ENCODE results near the gene CCDC9B. TPM values are rescaled to one million over a fixed set of nuclear protein-coding genes. Genes with fewer than 3 reads are reported as not detected.
A peak's percentile ranks its signal among the peaks of the same experiment; 100 is the strongest.

The CCDC9B gene
- total RNA-seq, 1 experiment from 2014 or later, result 1.4 TPM

GRCh38 chr15:40340038-40340739, 550 bp downstream of the CCDC9B start:
- DNase-seq (ENCODE audit: low spot score), result no peak
- peaks cover 5% of the 10 kb centered on the region for H3K27me3 Mint-ChIP-seq (ENCODE audit: low read depth)
- no peak for ATAC-seq
- POLR2A ChIA-PET, result interaction anchor here (0.9 to 1.6 kb wide), 3 partner anchors 17 to 43 kb away, joined by 3 to 4 read pairs (median 3); partner anchors contain the start of genes INAFM2 and KNSTRN
- peaks cover 38% of the 10 kb centered on the region for H3K4me1 Mint-ChIP-seq
- H3K36me3 Mint-ChIP-seq, result no peaks in the 10 kb centered on the region
- H3K9me3 Mint-ChIP-seq, result no peaks in the 10 kb centered on the region
- no peak overlapping the region for H3K4me3 Mint-ChIP-seq
- H3K27ac Mint-ChIP-seq, result no peak overlapping the region
- TF ChIP-seq ZNF396 (CRISPR knock-in tag; IDR thresholded peaks at IDR 0.05; ENCODE audit: borderline replicate concordance), result no peak
- no peak for TF ChIP-seq ELF4 (CRISPR knock-in tag; IDR thresholded peaks at IDR 0.05; ENCODE audit: low read depth)
- TF ChIP-seq TCF7 (CRISPR knock-in tag; IDR thresholded peaks at IDR 0.05; ENCODE audit: low read depth), result no peak
- no peak for TF ChIP-seq HMGA2 (CRISPR knock-in tag; IDR thresholded peaks at IDR 0.05)
- TF ChIP-seq ZNF219 (CRISPR knock-in tag; IDR thresholded peaks at IDR 0.05; ENCODE audit: borderline replicate concordance), result no peak
- no peak for TF ChIP-seq SMAD3 (CRISPR knock-in tag; IDR thresholded peaks at IDR 0.05; ENCODE audit: borderline replicate concordance)
- TF ChIP-seq ZNF423 (CRISPR knock-in tag; IDR thresholded peaks at IDR 0.05), result peak; percentile 37; the same call in 1 of the 2 replicates
- CTCF ChIA-PET, result interaction anchor here (0.7 to 9.6 kb wide), 20 partner anchors 12 to 168 kb away, joined by 3 to 264 read pairs (median 6); partner anchors contain the start of genes ANKRD63, BAHD1, INAFM2 and KNSTRN

GRCh38 chr15:40339621-40339945, 1.2 kb downstream of the CCDC9B start:
- peak; percentile 30; the same call in 1 of the 2 replicates for TF ChIP-seq CTCF (IDR thresholded peaks at IDR 0.05)
- TF ChIP-seq ATF2 (CRISPR knock-in tag; IDR thresholded peaks at IDR 0.05; ENCODE audit: borderline replicate concordance, low read depth), result no peak
- TF ChIP-seq, protein P1, sequence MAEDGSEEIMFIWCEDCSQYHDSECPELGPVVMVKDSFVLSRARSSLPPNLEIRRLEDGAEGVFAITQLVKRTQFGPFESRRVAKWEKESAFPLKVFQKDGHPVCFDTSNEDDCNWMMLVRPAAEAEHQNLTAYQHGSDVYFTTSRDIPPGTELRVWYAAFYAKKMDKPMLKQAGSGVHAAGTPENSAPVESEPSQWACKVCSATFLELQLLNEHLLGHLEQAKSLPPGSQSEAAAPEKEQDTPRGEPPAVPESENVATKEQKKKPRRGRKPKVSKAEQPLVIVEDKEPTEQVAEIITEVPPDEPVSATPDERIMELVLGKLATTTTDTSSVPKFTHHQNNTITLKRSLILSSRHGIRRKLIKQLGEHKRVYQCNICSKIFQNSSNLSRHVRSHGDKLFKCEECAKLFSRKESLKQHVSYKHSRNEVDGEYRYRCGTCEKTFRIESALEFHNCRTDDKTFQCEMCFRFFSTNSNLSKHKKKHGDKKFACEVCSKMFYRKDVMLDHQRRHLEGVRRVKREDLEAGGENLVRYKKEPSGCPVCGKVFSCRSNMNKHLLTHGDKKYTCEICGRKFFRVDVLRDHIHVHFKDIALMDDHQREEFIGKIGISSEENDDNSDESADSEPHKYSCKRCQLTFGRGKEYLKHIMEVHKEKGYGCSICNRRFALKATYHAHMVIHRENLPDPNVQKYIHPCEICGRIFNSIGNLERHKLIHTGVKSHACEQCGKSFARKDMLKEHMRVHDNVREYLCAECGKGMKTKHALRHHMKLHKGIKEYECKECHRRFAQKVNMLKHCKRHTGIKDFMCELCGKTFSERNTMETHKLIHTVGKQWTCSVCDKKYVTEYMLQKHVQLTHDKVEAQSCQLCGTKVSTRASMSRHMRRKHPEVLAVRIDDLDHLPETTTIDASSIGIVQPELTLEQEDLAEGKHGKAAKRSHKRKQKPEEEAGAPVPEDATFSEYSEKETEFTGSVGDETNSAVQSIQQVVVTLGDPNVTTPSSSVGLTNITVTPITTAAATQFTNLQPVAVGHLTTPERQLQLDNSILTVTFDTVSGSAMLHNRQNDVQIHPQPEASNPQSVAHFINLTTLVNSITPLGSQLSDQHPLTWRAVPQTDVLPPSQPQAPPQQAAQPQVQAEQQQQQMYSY (CRISPR knock-in tag; IDR thresholded peaks at IDR 0.05), result no peak
- no peak for TF ChIP-seq TCF7 (CRISPR knock-in tag; IDR thresholded peaks at IDR 0.05; ENCODE audit: low read depth)
- ATAC-seq (no peak), DNase-seq (ENCODE audit: low spot score) (no peak)
- ChIA-PET POLR2A (interaction anchor here (1.3 to 1.6 kb wide), 2 partner anchors 17 to 37 kb away, joined by 3 to 4 read pairs; partner anchors contain the start of gene INAFM2), CTCF (interaction anchor here (0.7 to 9.6 kb wide), 20 partner anchors 11 to 122 kb away, joined by 3 to 264 read pairs (median 10); partner anchors contain the start of genes ANKRD63, BAHD1, INAFM2 and KNSTRN)
- no peak overlapping the region for H3K27ac Mint-ChIP-seq
- H3K9me3 Mint-ChIP-seq, result no peaks in the 10 kb centered on the region
- H3K36me3 Mint-ChIP-seq, result no peaks in the 10 kb centered on the region
- H3K27me3 Mint-ChIP-seq (ENCODE audit: low read depth), result peaks cover 5% of the 10 kb centered on the region
- no peak overlapping the region for H3K4me3 Mint-ChIP-seq
- peaks cover 40% of the 10 kb centered on the region for H3K4me1 Mint-ChIP-seq

GRCh38 chr15:40338921-40339620, 1.7 kb downstream of the CCDC9B start:
- no peak for ATAC-seq
- CTCF ChIA-PET, result interaction anchor here (1.1 to 9.6 kb wide), 32 partner anchors 11 to 160 kb away, joined by 3 to 264 read pairs (median 14); partner anchors contain the start of genes ANKRD63, BAHD1, DISP2 and INAFM2
- Mint-ChIP-seq H3K27me3 (ENCODE audit: low read depth) (peaks cover 5% of the 10 kb centered on the region), H3K9me3 (no peaks in the 10 kb centered on the region), H3K27ac (no peak overlapping the region), H3K4me3 (no peak overlapping the region), H3K36me3 (no peaks in the 10 kb centered on the region), H3K4me1 (peaks cover 42% of the 10 kb centered on the region)
- DNase-seq (ENCODE audit: low spot score), result no peak
- POLR2A ChIA-PET, result interaction anchor here (1.3 to 1.8 kb wide), 3 partner anchors 16 to 83 kb away, joined by 3 to 6 read pairs (median 4); partner anchors contain the start of gene INAFM2
- no peak for TF ChIP-seq KAT7 (CRISPR knock-in tag; IDR thresholded peaks at IDR 0.05; ENCODE audit: borderline replicate concordance)
- TF ChIP-seq CDX4 (CRISPR knock-in tag; IDR thresholded peaks at IDR 0.05; ENCODE audit: borderline replicate concordance), result no peak
- TF ChIP-seq SMAD3 (CRISPR knock-in tag; IDR thresholded peaks at IDR 0.05; ENCODE audit: borderline replicate concordance), result no peak
- TF ChIP-seq SP1 (CRISPR knock-in tag; conservative IDR thresholded peaks at IDR 0.05), result no peak
- no peak for TF ChIP-seq HMGA2 (CRISPR knock-in tag; IDR thresholded peaks at IDR 0.05)
- TF ChIP-seq USF2 (CRISPR knock-in tag; IDR thresholded peaks at IDR 0.05), result no peak
- no peak for TF ChIP-seq IRF1 (CRISPR knock-in tag; IDR thresholded peaks at IDR 0.05)
- TF ChIP-seq ZNF512 (CRISPR knock-in tag; IDR thresholded peaks at IDR 0.05; ENCODE audit: borderline replicate concordance), result no peak
- TF ChIP-seq NR1H2 (CRISPR knock-in tag; IDR thresholded peaks at IDR 0.05), result no peak

Data from WTC11 (cell line).